IMR-90 (cell line): Measurements from ENCODE around the gene SNRPA1. TPM values are rescaled to one million over a fixed set of nuclear protein-coding genes. Genes with fewer than 3 reads are reported as not detected.

Experiments
- ATAC-seq: fragments of 200-7000 bp; cut with Tn5 transposase; 2 replicates; pipeline ENCODE4 v1.9.1; 2020; ENCODE audit warnings: low read depth, mild to moderate bottlenecking, moderate library complexity
- BruUV-seq: library from RNA; stranded (reverse); fragments of 400-500 nt; replicated peaks from 2 replicates; lab custom pipeline; 2021; lab: Mats Ljungman, UMichigan
- CTCF ChIA-PET: fragments of 300-600 bp; formaldehyde crosslinking; extraction: SDS; loops from one replicate; lab custom pipeline; 2021; ENCODE audit warnings: antibody characterized with exemption; lab: Yijun Ruan, JAX
- POLR2A ChIA-PET: fragments of 300-600 bp; sonication (Branson Sonifier 250); formaldehyde crosslinking; loops from one replicate; lab custom pipeline; 2022; ENCODE audit warnings: antibody characterized with exemption; ENCODE audit not compliant: unreplicated experiment; lab: Charles Lee
- DNase-seq: peaks from one replicate; pipeline ENCODE4 v3.0.0; 2013
- H2AFZ ChIP-seq: replicated peaks from 2 replicates; pipeline ENCODE3; 2013; ENCODE audit warnings: low read length, mild to moderate bottlenecking; ENCODE audit not compliant: poor library complexity
- H2AK5ac ChIP-seq: 2 replicates; pipeline ENCODE4 v1.6.1; 2013; ENCODE audit warnings: low read depth, low read length, inconsistent platforms
- H2AK9ac ChIP-seq: replicated peaks from 2 replicates; pipeline ENCODE3; 2013; ENCODE audit warnings: mild to moderate bottlenecking, low read depth, low read length, moderate library complexity; ENCODE audit not compliant: poor library complexity
- H2BK120ac ChIP-seq: 2 replicates; pipeline ENCODE4 v1.6.1; 2013; ENCODE audit warnings: low read depth, low read length, inconsistent platforms
- H2BK15ac ChIP-seq: 3 replicates; pipeline ENCODE4 v1.6.1; 2013; ENCODE audit warnings: low read depth, low read length, inconsistent platforms
- H2BK20ac ChIP-seq: 2 replicates; pipeline ENCODE4 v1.6.1; 2013; ENCODE audit warnings: low read depth, mild to moderate bottlenecking, inconsistent platforms, low read length, moderate library complexity
- H2BK5ac ChIP-seq: 2 replicates; pipeline ENCODE4 v1.6.1; 2013; ENCODE audit warnings: mild to moderate bottlenecking, low read depth, low read length, inconsistent platforms; ENCODE audit not compliant: poor library complexity, severe bottlenecking
- H3K14ac ChIP-seq: replicated peaks from 2 replicates; pipeline ENCODE4 v1.6.1; 2013; ENCODE audit warnings: low read depth, low read length, inconsistent platforms
- H3K18ac ChIP-seq: 2 replicates; pipeline ENCODE4 v1.6.1; 2013; ENCODE audit warnings: low read depth, low read length, control low read depth
- H3K23ac ChIP-seq: 2 replicates; pipeline ENCODE4 v1.6.1; 2013; ENCODE audit warnings: low read depth, low read length, inconsistent platforms
- H3K27ac ChIP-seq: 2 replicates; pipeline ENCODE4 v1.5.1; 2013; ENCODE audit warnings: mild to moderate bottlenecking, control low read depth, low read length; ENCODE audit not compliant: insufficient read depth
- H3K27me3 ChIP-seq: 2 replicates; pipeline ENCODE4 v1.6.1; 2013; ENCODE audit warnings: low read length; ENCODE audit not compliant: control insufficient read depth, insufficient read depth
- H3K36me3 ChIP-seq: 2 replicates; pipeline ENCODE4 v1.6.1; 2013; ENCODE audit warnings: low read length, mixed read lengths; ENCODE audit not compliant: control insufficient read depth, insufficient read depth
- H3K4ac ChIP-seq: 2 replicates; pipeline ENCODE4 v1.6.1; 2013; ENCODE audit warnings: low read depth, low read length, inconsistent platforms
- H3K4me1 ChIP-seq: 2 replicates; pipeline ENCODE4 v1.6.1; 2013; ENCODE audit warnings: low read length, mixed read lengths; ENCODE audit not compliant: control insufficient read depth, insufficient read depth
- H3K4me2 ChIP-seq: 2 replicates; pipeline ENCODE4 v1.6.1; 2013; ENCODE audit warnings: low read depth, mild to moderate bottlenecking, control low read depth, low read length, moderate library complexity
- H3K4me3 ChIP-seq: 2 replicates; pipeline ENCODE4 v1.5.1; 2013; ENCODE audit warnings: low read depth, mild to moderate bottlenecking, control low read depth, low read length, moderate library complexity; ENCODE audit not compliant: insufficient read depth
- H3K56ac ChIP-seq: 2 replicates; pipeline ENCODE4 v1.6.1; 2013; ENCODE audit warnings: low read length, inconsistent platforms; ENCODE audit not compliant: insufficient read depth; ENCODE audit errors: extremely low read depth
- H3K79me1 ChIP-seq, 2 experiments: 2 replicates each; pipeline ENCODE4 v1.6.1; 2013; ENCODE audit warnings: low read length in 2 of 2, inconsistent platforms in 1 of 2, low read depth in 1 of 2
- H3K9ac ChIP-seq: 2 replicates; pipeline ENCODE4 v1.6.1; 2013; ENCODE audit warnings: low read depth, low read length, control low read depth
- H3K9me1 ChIP-seq: 2 replicates; pipeline ENCODE4 v1.6.1; 2013; ENCODE audit warnings: low read length, inconsistent platforms; ENCODE audit not compliant: insufficient read depth
- H3K9me3 ChIP-seq: 2 replicates; pipeline ENCODE4 v1.6.1; 2013; ENCODE audit warnings: low read length; ENCODE audit not compliant: control insufficient read depth, insufficient read depth
- H4K20me1 ChIP-seq: 2 replicates; pipeline ENCODE4 v1.6.1; 2013; ENCODE audit warnings: low read length, inconsistent platforms; ENCODE audit not compliant: insufficient read depth
- H4K5ac ChIP-seq: 2 replicates; pipeline ENCODE4 v1.6.1; 2013; ENCODE audit warnings: mild to moderate bottlenecking, low read depth, low read length, control low read depth
- H4K8ac ChIP-seq, 2 experiments: 2 replicates each; pipeline ENCODE4 v1.6.1; 2013; ENCODE audit warnings: low read depth in 2 of 2, low read length in 2 of 2, control low read depth in 1 of 2, inconsistent platforms in 1 of 2
- H4K91ac ChIP-seq: 2 replicates; pipeline ENCODE4 v1.6.1; 2013; ENCODE audit warnings: low read depth, low read length, inconsistent platforms; ENCODE audit not compliant: insufficient read depth
- BHLHE40 ChIP-seq: fragments of 150-350 bp; IDR thresholded peaks from 2 replicates; pipeline ENCODE4 v1.6.1; 2016; ENCODE audit warnings: mild to moderate bottlenecking, low read depth, low read length
- CEBPB ChIP-seq: IDR thresholded peaks from 2 replicates; pipeline ENCODE4 v1.6.1; 2012; ENCODE audit warnings: low read depth, low read length, improper control_type of control experiment
- CHD1 ChIP-seq: IDR thresholded peaks from 2 replicates; pipeline ENCODE4 v1.6.1; 2012; ENCODE audit warnings: low read depth, low read length, improper control_type of control experiment
- FOS ChIP-seq: fragments of 150-350 bp; IDR thresholded peaks from 2 replicates; pipeline ENCODE4 v1.6.1; 2016; ENCODE audit warnings: low read depth, low read length
- MAFK ChIP-seq: IDR thresholded peaks from 2 replicates; pipeline ENCODE4 v1.6.1; 2012; ENCODE audit warnings: low read depth, low read length, improper control_type of control experiment
- MXI1 ChIP-seq: IDR thresholded peaks from 2 replicates; pipeline ENCODE4 v1.6.1; 2012; ENCODE audit warnings: low read depth, mild to moderate bottlenecking, low read length, moderate library complexity, borderline replicate concordance
- POLR2A ChIP-seq: IDR thresholded peaks from 2 replicates; pipeline ENCODE4 v1.6.1; 2012; ENCODE audit warnings: mild to moderate bottlenecking, low read depth, low read length
- RFX5 ChIP-seq: IDR thresholded peaks from 2 replicates; pipeline ENCODE4 v1.8.0; 2012; ENCODE audit warnings: low read depth, mild to moderate bottlenecking, low read length, moderate library complexity
- WGBS, 2 experiments: methylation state at CpG; one replicate each; pipeline versions ENCODE4 v1.1.5 to v1.1.7; 2013; ENCODE audit warnings: missing lambda C conversion rate in 2 of 2; ENCODE audit not compliant: insufficient read length in 1 of 2; ENCODE audit errors: extremely low coverage in 2 of 2; 5-methylcytosine and 5-hydroxymethylcytosine counted together
- dilution Hi-C: fragments of 300-500 bp; cut with HindIII; formaldehyde crosslinking; loops from one replicate; pipeline ENCODE4 v1.14.3; 2018; ENCODE audit warnings: low sequenced_read_pairs; ENCODE audit not compliant: unreplicated experiment
- in situ Hi-C: fragments of 300-500 bp; cut with MboI; formaldehyde crosslinking; loops from 3 replicates; pipeline ENCODE4 v1.14.3; 2019; ENCODE audit warnings: low sequenced_read_pairs, inconsistent platforms, mixed read lengths
- intact Hi-C: fragments of 100-400 bp; cut with micrococcal nuclease; formaldehyde crosslinking; loops from 2 replicates; pipeline ENCODE4 v1.10.0; 2022
- polyA plus RNA-seq, 3 experiments: library from polyadenylated mRNA; depleted of rRNA; stranded (reverse); fragments of >200 nt; gene quantifications; 2 replicates each; pipeline ENCODE4 v1.2.3, GENCODE V29; 2012; ENCODE audit warnings: low replicate concordance in 1 of 3
- total RNA-seq: library from RNA; depleted of rRNA; stranded (reverse); fragments of >200 nt; gene quantifications from 2 replicates; pipeline ENCODE4 v1.2.3, GENCODE V29; 2012
- TF ChIP-seq, protein P1 (sequence below): conservative IDR thresholded peaks from 2 replicates; pipeline ENCODE4 v1.5.1; 2012; ENCODE audit warnings: mild to moderate bottlenecking, low read depth, low read length, improper control_type of control experiment

Gene SNRPA1
- total and polyA plus RNA-seq, 2 of the 4 experiments (the other 2 are of a cell fraction): 37.1 to 79.9 TPM

DNA sequence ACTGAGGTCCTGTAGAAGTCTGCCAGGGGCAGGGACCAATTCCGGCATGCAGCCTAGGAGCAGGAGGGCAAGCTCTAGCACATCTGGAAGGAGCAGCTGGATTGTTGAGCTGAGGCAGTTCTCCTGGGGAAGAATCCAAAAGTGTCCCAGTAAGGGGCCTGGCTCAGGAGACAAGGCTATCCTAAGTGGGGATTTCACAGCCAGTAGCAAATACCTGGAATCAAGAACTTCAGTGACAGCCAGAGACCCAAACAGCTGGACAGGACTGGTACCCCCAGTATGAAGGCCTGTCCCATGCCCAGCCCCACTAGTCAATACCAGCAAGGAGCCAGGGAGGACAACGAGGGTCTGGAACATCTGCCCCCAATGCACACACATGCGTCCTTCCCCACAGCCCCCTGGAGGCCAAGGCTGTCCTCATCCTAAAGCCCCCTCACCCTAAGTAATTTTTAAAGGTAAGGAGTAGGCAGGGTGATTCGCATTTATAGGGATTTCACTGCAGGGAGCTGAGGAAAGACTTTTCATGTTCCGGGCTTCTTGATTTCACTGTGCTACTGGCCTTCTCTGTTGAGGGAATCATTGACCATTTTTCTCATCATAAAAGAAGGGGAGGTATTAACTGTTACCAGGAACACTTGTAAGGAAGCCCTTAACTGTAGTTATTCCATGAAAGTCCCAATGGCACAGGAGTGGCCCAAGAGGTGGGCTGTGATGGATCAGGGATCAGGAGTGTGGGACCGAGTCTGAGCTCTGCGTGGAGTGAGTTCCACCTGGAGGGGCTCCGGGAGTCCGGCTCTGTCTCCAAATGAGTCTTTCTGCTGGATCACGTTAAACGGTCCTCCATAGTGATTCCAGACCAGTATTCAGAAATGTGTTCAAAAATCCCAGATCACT is 40.6 kb downstream of the SNRPA1 start:
- in situ Hi-C loops: loop anchor here (5.0 to 25.0 kb wide), 4 partner anchors 162 to 542 kb away; partner anchors contain the start of gene LRRK1
- ChIA-PET CTCF (interaction anchor here (0.9 kb wide), 1 partner anchor 239 kb away, joined by 3 read pairs; no protein-coding TSS in a partner anchor), POLR2A (no interaction called here)

More for the DNA sequence above, 40.6 kb downstream of the SNRPA1 start:
- H2AFZ ChIP-seq: no peak overlapping the region
- no peak overlapping the region for H4K91ac ChIP-seq
- peak overlapping the region; percentile 28; the same call in 1 of the 2 replicates for H2AK5ac ChIP-seq
- H3K27me3 ChIP-seq: no peaks in the 10 kb centered on the region
- peaks cover 15% of the 10 kb centered on the region for H4K20me1 ChIP-seq
- H3K27ac ChIP-seq: no peak overlapping the region
- H2BK15ac ChIP-seq: no peak overlapping the region
- H3K14ac ChIP-seq: no peak overlapping the region
- H2BK20ac ChIP-seq: no peak overlapping the region
- no peak for TF ChIP-seq POLR2A
- TF ChIP-seq BHLHE40: no peak
- no peak for TF ChIP-seq CEBPB
- TF ChIP-seq, protein P1, sequence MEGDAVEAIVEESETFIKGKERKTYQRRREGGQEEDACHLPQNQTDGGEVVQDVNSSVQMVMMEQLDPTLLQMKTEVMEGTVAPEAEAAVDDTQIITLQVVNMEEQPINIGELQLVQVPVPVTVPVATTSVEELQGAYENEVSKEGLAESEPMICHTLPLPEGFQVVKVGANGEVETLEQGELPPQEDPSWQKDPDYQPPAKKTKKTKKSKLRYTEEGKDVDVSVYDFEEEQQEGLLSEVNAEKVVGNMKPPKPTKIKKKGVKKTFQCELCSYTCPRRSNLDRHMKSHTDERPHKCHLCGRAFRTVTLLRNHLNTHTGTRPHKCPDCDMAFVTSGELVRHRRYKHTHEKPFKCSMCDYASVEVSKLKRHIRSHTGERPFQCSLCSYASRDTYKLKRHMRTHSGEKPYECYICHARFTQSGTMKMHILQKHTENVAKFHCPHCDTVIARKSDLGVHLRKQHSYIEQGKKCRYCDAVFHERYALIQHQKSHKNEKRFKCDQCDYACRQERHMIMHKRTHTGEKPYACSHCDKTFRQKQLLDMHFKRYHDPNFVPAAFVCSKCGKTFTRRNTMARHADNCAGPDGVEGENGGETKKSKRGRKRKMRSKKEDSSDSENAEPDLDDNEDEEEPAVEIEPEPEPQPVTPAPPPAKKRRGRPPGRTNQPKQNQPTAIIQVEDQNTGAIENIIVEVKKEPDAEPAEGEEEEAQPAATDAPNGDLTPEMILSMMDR: no peak
- no peak for TF ChIP-seq RFX5
- TF ChIP-seq MAFK: no peak
- TF ChIP-seq MXI1: no peak
- no peak for TF ChIP-seq CHD1
- TF ChIP-seq FOS: no peak
- DNase-seq (no peak), ATAC-seq (no peak)
- WGBS, 2 experiments: 47% methylated on average over 3 of the region's 11 CpGs; no CpG with 5 or more reads in 1 of the 2 experiments
- H3K18ac ChIP-seq: no peak overlapping the region
- H3K36me3 ChIP-seq: peaks cover 2% of the 10 kb centered on the region; the same call in 1 of the 2 replicates
- H2BK120ac ChIP-seq: no peak overlapping the region
- dilution Hi-C loops (no loop called here), intact Hi-C loops (loop anchor here (5.0 kb wide), 2 partner anchors 337 to 627 kb away; partner anchors contain the start of gene LRRK1)
- no TSS peak for BruUV-seq
- no peaks in the 10 kb centered on the region for H3K9me3 ChIP-seq
- peak overlapping the region; percentile 45; the same call in 1 of the 2 replicates for H3K23ac ChIP-seq
- H3K9me1 ChIP-seq: no peaks in the 10 kb centered on the region
- H3K9ac ChIP-seq: no peak overlapping the region
- H2BK5ac ChIP-seq: no peak overlapping the region
- no peak overlapping the region for H2AK9ac ChIP-seq
- H3K56ac ChIP-seq: no peak overlapping the region
- peaks cover 13% of the 10 kb centered on the region for H3K4me1 ChIP-seq
- peaks cover 0 to 20% of the 10 kb centered on the region in 2 experiments; a peak in 2 of 4 replicates for H3K79me1 ChIP-seq
- no peak overlapping the region for H4K8ac ChIP-seq
- H4K5ac ChIP-seq: peak overlapping the region; percentile 4; the same call in 1 of the 2 replicates
- no peak overlapping the region; the same call in 1 of the 2 replicates for H3K4ac ChIP-seq
- no peak overlapping the region for H3K4me2 ChIP-seq
- H3K4me3 ChIP-seq: no peak overlapping the region
